GM19372 (cell line): ENCODE measurements around the gene PYGB.

Experiments used
- ATAC-seq: cut with Tn5 transposase; IDR thresholded peaks from one replicate; pipeline ENCODE4 v1.9.1; 2021; ENCODE audit warnings: mild to moderate bottlenecking, low read depth, moderate library complexity; ENCODE audit not compliant: unreplicated experiment

PYGB gene

GRCh38 chr20:25215521-25215920 is 32.4 kb upstream of the PYGB start:
- ATAC-seq: no peak

GRCh38 chr20:25216199-25216945 is 31.5 kb upstream of the PYGB start:
- ATAC-seq: no peak

GRCh38 chr20:25217161-25218108 is 30.4 kb upstream of the PYGB start:
- ATAC-seq: no peak

GRCh38 chr20:25218109-25218486 is 29.8 kb upstream of the PYGB start:
- ATAC-seq: no peak

- ATAC-seq: no peak
Observed at GRCh38 chr20:25218492-25218891, 29.4 kb upstream of the PYGB start.

GRCh38 chr20:25219365-25219764 is 28.5 kb upstream of the PYGB start:
- ATAC-seq: no peak

- no peak for ATAC-seq
Observed at GRCh38 chr20:25220021-25220730, 27.7 kb upstream of the PYGB start.

- no peak for ATAC-seq
Observed at GRCh38 chr20:25220810-25221591, 26.9 kb upstream of the PYGB start.

GRCh38 chr20:25221592-25222460 is 26.1 kb upstream of the PYGB start:
- ATAC-seq: no peak

- ATAC-seq: no peak
Observed at GRCh38 chr20:25222461-25223178, 25.3 kb upstream of the PYGB start.

GRCh38 chr20:25223179-25223661 is 24.7 kb upstream of the PYGB start:
- ATAC-seq: no peak

GRCh38 chr20:25223765-25224720 is 23.8 kb upstream of the PYGB start:
- ATAC-seq: no peak

- ATAC-seq: no peak
Observed at GRCh38 chr20:25224941-25225340, 22.9 kb upstream of the PYGB start.

- no peak for ATAC-seq
Observed at GRCh38 chr20:25225642-25226432, 22.0 kb upstream of the PYGB start.

GRCh38 chr20:25226433-25227316 is 21.2 kb upstream of the PYGB start:
- ATAC-seq: no peak
